ENCODE data around the gene STRN3.
A peak's percentile ranks its signal among the peaks of the same experiment; 100 is the strongest.

STRN3 gene

GRCh38 chr14:31001339-31001658 is 24.9 kb downstream of the STRN3 start:
- no peak for DNase-seq (ENCODE audit: low read depth in 2 of 2)

GRCh38 chr14:31000629-31001338 is 25.4 kb downstream of the STRN3 start:
- DNase-seq (ENCODE audit: low read depth in 2 of 2): no peak

- DNase-seq (ENCODE audit: low read depth in 2 of 2): no peak
These were observed 27.0 kb downstream of the STRN3 start for GRCh38 chr14:30999038-30999773.

- no peak for DNase-seq (ENCODE audit: low read depth in 2 of 2)
These were observed 28.0 kb downstream of the STRN3 start for GRCh38 chr14:30998100-30998706.

GRCh38 chr14:30996892-30997659 is 29.1 kb downstream of the STRN3 start:
- no peak for DNase-seq (ENCODE audit: low read depth in 2 of 2)

- DNase-seq (ENCODE audit: low read depth in 2 of 2): no peak
These were observed 30.5 kb downstream of the STRN3 start for GRCh38 chr14:30995689-30996088.

- DNase-seq (ENCODE audit: low read depth in 2 of 2): no peak
These were observed 31.2 kb downstream of the STRN3 start for GRCh38 chr14:30994681-30995620.

GRCh38 chr14:30993071-30993470 is 33.1 kb downstream of the STRN3 start:
- no peak for DNase-seq (ENCODE audit: low read depth in 2 of 2)

GRCh38 chr14:30991408-30991807 is 34.8 kb downstream of the STRN3 start:
- no peak for DNase-seq (ENCODE audit: low read depth in 2 of 2)

- no peak for DNase-seq (ENCODE audit: low read depth in 2 of 2)
These were observed 35.4 kb downstream of the STRN3 start for GRCh38 chr14:30990770-30991169.

- DNase-seq (ENCODE audit: low read depth in 2 of 2): no peak
These were observed 37.7 kb downstream of the STRN3 start for GRCh38 chr14:30988509-30988908.

GRCh38 chr14:30985796-30986195 is 40.4 kb downstream of the STRN3 start:
- no peak for DNase-seq (ENCODE audit: low read depth in 2 of 2)

GRCh38 chr14:30983858-30984257 is 42.3 kb downstream of the STRN3 start:
- DNase-seq (ENCODE audit: low read depth in 2 of 2): no peak

- DNase-seq (ENCODE audit: low read depth in 2 of 2): no peak
These were observed 43.6 kb downstream of the STRN3 start for GRCh38 chr14:30982533-30982932.

GRCh38 chr14:30980980-30981379 is 45.2 kb downstream of the STRN3 start:
- no peak for DNase-seq (ENCODE audit: low read depth in 2 of 2)

GRCh38 chr14:30980106-30980704 is 46.0 kb downstream of the STRN3 start:
- DNase-seq (ENCODE audit: low read depth in 2 of 2): peak; percentile 47 to 49

GRCh38 chr14:30977752-30978151 is 48.4 kb downstream of the STRN3 start:
- no peak for DNase-seq (ENCODE audit: low read depth in 2 of 2)

- DNase-seq (ENCODE audit: low read depth in 2 of 2): no peak
These were observed 51.6 kb downstream of the STRN3 start for GRCh38 chr14:30974628-30975027.

- no peak for DNase-seq (ENCODE audit: low read depth in 2 of 2)
These were observed 53.1 kb downstream of the STRN3 start for GRCh38 chr14:30972882-30973582.
